HEK293T (cell line): ENCODE measurements around the gene CLDN7.

Source experiments
- ARNT ChIP-seq: fragments of 450-650 bp; IDR thresholded peaks from 2 replicates; pipeline ENCODE4 v1.6.1; 2017; ENCODE audit warnings: mild to moderate bottlenecking
- FOXK2 ChIP-seq: fragments of 450-650 bp; IDR thresholded peaks from 2 replicates; pipeline ENCODE4 v1.6.1; 2016; ENCODE audit warnings: mild to moderate bottlenecking
- LEF1 ChIP-seq: fragments of 450-650 bp; IDR thresholded peaks from 2 replicates; pipeline ENCODE4 v1.6.1; 2017; ENCODE audit warnings: mild to moderate bottlenecking, borderline replicate concordance
- NFRKB ChIP-seq: fragments of 450-650 bp; IDR thresholded peaks from 2 replicates; pipeline ENCODE4 v1.6.1; 2016; ENCODE audit warnings: mild to moderate bottlenecking, moderate library complexity
- SP1 ChIP-seq: fragments of 450-650 bp; IDR thresholded peaks from 2 replicates; pipeline ENCODE4 v1.6.1; 2017

GRCh38 chr17:7235693-7236665 lies 26.3 kb downstream of the CLDN7 start:
- TF ChIP-seq ARNT: no peak
- no peak for TF ChIP-seq NFRKB
- no peak for TF ChIP-seq LEF1
- no peak for TF ChIP-seq SP1
- no peak for TF ChIP-seq FOXK2
